ENCODE data around the gene TRIO.

The TRIO gene

GRCh38 chr5:14349029-14349428, 205.9 kb downstream of the TRIO start:
- no peak for TF ChIP-seq CTCF (conservative IDR thresholded peaks at IDR 0.05; ENCODE audit: low read length)

GRCh38 chr5:14351086-14351661, 208.0 kb downstream of the TRIO start:
- no peak for TF ChIP-seq CTCF (conservative IDR thresholded peaks at IDR 0.05; ENCODE audit: low read length)
- no peak overlapping the region for H3K4me3 ChIP-seq (ENCODE audit: low read length)
- DNase-seq (ENCODE audit: low read depth): no peak

More at GRCh38 chr5:14349029-14349428, 205.9 kb downstream of the TRIO start:
- no peak for DNase-seq (ENCODE audit: low read depth)
- H3K4me3 ChIP-seq (ENCODE audit: low read length): no peak overlapping the region

GRCh38 chr5:14351845-14352712, 208.9 kb downstream of the TRIO start:
- H3K4me3 ChIP-seq (ENCODE audit: low read length): no peak overlapping the region
- peak; percentile 95 for TF ChIP-seq CTCF (conservative IDR thresholded peaks at IDR 0.05; ENCODE audit: low read length)
- DNase-seq (ENCODE audit: low read depth): peak; percentile 68

- H3K4me3 ChIP-seq (ENCODE audit: low read length): no peak overlapping the region
- DNase-seq (ENCODE audit: low read depth): no peak
- TF ChIP-seq CTCF (conservative IDR thresholded peaks at IDR 0.05; ENCODE audit: low read length): no peak
Observed at GRCh38 chr5:14353726-14354474, 210.8 kb downstream of the TRIO start.

GRCh38 chr5:14355391-14355790, 212.2 kb downstream of the TRIO start:
- H3K4me3 ChIP-seq (ENCODE audit: low read length): no peak overlapping the region
- DNase-seq (ENCODE audit: low read depth): no peak
- no peak for TF ChIP-seq CTCF (conservative IDR thresholded peaks at IDR 0.05; ENCODE audit: low read length)

GRCh38 chr5:14356305-14356704, 213.2 kb downstream of the TRIO start:
- DNase-seq (ENCODE audit: low read depth): no peak
- H3K4me3 ChIP-seq (ENCODE audit: low read length): no peak overlapping the region
- no peak for TF ChIP-seq CTCF (conservative IDR thresholded peaks at IDR 0.05; ENCODE audit: low read length)
